HepG2 (cell line): Measurements from ENCODE around the gene SMO. TPM values are rescaled to one million over a fixed set of nuclear protein-coding genes. Genes with fewer than 3 reads are reported as not detected.

Source experiments
- ATAC-seq: fragments of 200-7000 bp; cut with Tn5 transposase; 3 replicates; pipeline ENCODE4 v1.9.1; 2020; ENCODE audit warnings: mild to moderate bottlenecking, moderate library complexity
- BruUV-seq: library from RNA; stranded (reverse); fragments of 400-500 nt; replicated peaks from 2 replicates; lab custom pipeline; 2021; lab: Mats Ljungman, UMichigan
- CTCF ChIA-PET: fragments of 300-600 bp; formaldehyde crosslinking; extraction: SDS; loops from one replicate; lab custom pipeline; 2021; ENCODE audit warnings: low total read pairs, inconsistent platforms, low intra/inter-chr PET ratio; lab: Yijun Ruan, JAX
- POLR2A ChIA-PET: fragments of 350-600 bp; sonication (Branson Sonifier 250); formaldehyde crosslinking; loops from one replicate; lab custom pipeline; 2020; ENCODE audit warnings: antibody characterized with exemption, inconsistent platforms; lab: Yijun Ruan, JAX
- DNase-seq: peaks from one replicate; pipeline ENCODE4 v3.0.0-alpha.2; 2015; ENCODE audit warnings: low spot score
- FAIRE-seq: peaks from 3 replicates; lab custom pipeline; 2011; peaks lifted over from hg19 to GRCh38; lab: Jason Lieb, UNC
- H2AFZ ChIP-seq: one replicate; pipeline ENCODE4 v1.6.1; 2011; ENCODE audit warnings: low read length, inconsistent platforms
- H3K27ac ChIP-seq: fragments of 300-600 bp; 3 replicates; pipeline ENCODE4 v1.8.0; 2011; ENCODE audit warnings: mixed run types, mild to moderate bottlenecking, mixed read lengths, low read length, inconsistent platforms; ENCODE audit not compliant: insufficient read depth; ENCODE audit errors: extremely low read length
- H3K27me3 ChIP-seq, 2 experiments: fragments of 200-600 bp in 1 of 2; 2 replicates in 1 of 2; 3 replicates in 1 of 2; pipeline versions ENCODE4 v1.6.0 to v1.8.0; 2011; ENCODE audit warnings: low read length in 2 of 2, mild to moderate bottlenecking in 2 of 2, moderate library complexity in 2 of 2, inconsistent platforms in 1 of 2; ENCODE audit not compliant: insufficient read depth in 2 of 2, control insufficient read depth in 1 of 2
- H3K36me3 ChIP-seq, 2 experiments: fragments of 200-600 bp in 1 of 2; replicated peaks in 1 of 2; 2 replicates in 1 of 2; 3 replicates in 1 of 2; pipeline versions ENCODE4 v1.5.1 to v1.8.0; 2011; ENCODE audit warnings: low read length in 2 of 2, inconsistent platforms in 1 of 2; ENCODE audit not compliant: insufficient read depth in 2 of 2, control insufficient read depth in 1 of 2
- H3K4me1 ChIP-seq: 2 replicates; pipeline ENCODE4 v1.5.1; 2012; ENCODE audit warnings: low read length, inconsistent platforms; ENCODE audit not compliant: insufficient read depth
- H3K4me2 ChIP-seq: 2 replicates; pipeline ENCODE4 v1.6.0; 2011; ENCODE audit warnings: low read depth, low read length, inconsistent platforms
- H3K4me3 ChIP-seq, 3 experiments: fragments of 200-600 bp in 1 of 3; sonication (generic), shearing (Covaris generic) in 1 of 3; replicated peaks in 1 of 3; 2 replicates each; pipeline ENCODE4 v1.5.1; 2011 to 2016; ENCODE audit warnings: low read length in 3 of 3, inconsistent platforms in 2 of 3, low read depth in 2 of 3, mild to moderate bottlenecking in 2 of 3, control low read depth in 1 of 3, mixed read lengths in 1 of 3; ENCODE audit not compliant: insufficient read depth in 1 of 3
- H3K79me2 ChIP-seq: one replicate; pipeline ENCODE4 v1.6.1; 2011; ENCODE audit warnings: low read length, inconsistent platforms; ENCODE audit not compliant: insufficient read depth
- H3K9ac ChIP-seq: 2 replicates; pipeline ENCODE4 v1.6.0; 2011; ENCODE audit warnings: mild to moderate bottlenecking, low read depth, low read length, inconsistent platforms; ENCODE audit not compliant: insufficient read depth
- H3K9me3 ChIP-seq: 2 replicates; pipeline ENCODE4 v1.5.1; 2012; ENCODE audit warnings: mild to moderate bottlenecking, low read length
- H4K20me1 ChIP-seq: 2 replicates; pipeline ENCODE4 v1.6.0; 2011; ENCODE audit warnings: inconsistent platforms, mild to moderate bottlenecking, low read length, moderate library complexity; ENCODE audit not compliant: insufficient read depth
- CTCF ChIP-seq: sonication (generic); formaldehyde crosslinking; IDR thresholded peaks from 2 replicates; pipeline ENCODE4 v1.5.0; 2020; ENCODE audit warnings: mild to moderate bottlenecking, missing genetic modification reagents, moderate library complexity
- ETV5 ChIP-seq: IDR thresholded peaks from 2 replicates; pipeline ENCODE4 v1.6.1; 2018; ENCODE audit warnings: missing biosample characterization, missing genetic modification reagents, inconsistent platforms, borderline replicate concordance
- MED1 ChIP-seq: sonication (generic); formaldehyde crosslinking; IDR thresholded peaks from 2 replicates; pipeline ENCODE4 v1.4.0; 2020; ENCODE audit warnings: missing genetic modification reagents
- PCBP2 ChIP-seq: fragments of 200-400 bp; formaldehyde crosslinking; optimal IDR thresholded peaks from 2 replicates; pipeline ENCODE3; 2018; ENCODE audit warnings: low read length, low read depth; ENCODE audit not compliant: poor library complexity, severe bottlenecking
- PHF8 ChIP-seq: sonication (generic); formaldehyde crosslinking; IDR thresholded peaks from 2 replicates; pipeline ENCODE4 v1.5.0; 2020; ENCODE audit warnings: missing genetic modification reagents
- POLR2G ChIP-seq: fragments of 200-400 bp; formaldehyde crosslinking; IDR thresholded peaks from 2 replicates; pipeline ENCODE4 v1.6.1; 2018; ENCODE audit warnings: mild to moderate bottlenecking, low read depth, low read length, moderate library complexity
- SALL1 ChIP-seq: sonication (generic); formaldehyde crosslinking; IDR thresholded peaks from 2 replicates; pipeline ENCODE4 v1.8.0; 2022; ENCODE audit warnings: mild to moderate bottlenecking, missing genetic modification reagents
- ZBTB34 ChIP-seq: sonication (generic); formaldehyde crosslinking; IDR thresholded peaks from 2 replicates; pipeline ENCODE4 v1.8.0; 2022; ENCODE audit warnings: mild to moderate bottlenecking, missing genetic modification reagents
- ZFY ChIP-seq: sonication (generic); formaldehyde crosslinking; IDR thresholded peaks from 2 replicates; pipeline ENCODE4 v1.4.0; 2020; ENCODE audit warnings: missing genetic modification reagents
- ZMYM4 ChIP-seq: sonication (generic); formaldehyde crosslinking; IDR thresholded peaks from 2 replicates; pipeline ENCODE4 v1.8.1; 2023; ENCODE audit warnings: mild to moderate bottlenecking, missing genetic modification reagents
- ZNF446 ChIP-seq: sonication (generic); formaldehyde crosslinking; IDR thresholded peaks from 2 replicates; pipeline ENCODE4 v1.5.0; 2020; ENCODE audit warnings: mild to moderate bottlenecking, missing genetic modification reagents
- WGBS: methylation state at CpG from one replicate; pipeline ENCODE4 v1.1.6; 2017; ENCODE audit warnings: low lambda C conversion rate; 5-methylcytosine and 5-hydroxymethylcytosine counted together
- in situ Hi-C: cut with HindIII; loops from 2 replicates; pipeline ENCODE4 v1.10.0; 2017; ENCODE audit warnings: low pct_unique_long_range_greater_than_20kb; ENCODE audit not compliant: extremely low pct_ligation_motif_present
- intact Hi-C: fragments of 100-400 bp; cut with micrococcal nuclease; formaldehyde crosslinking; loops from one replicate; pipeline ENCODE4 v1.10.0; 2022; ENCODE audit not compliant: unreplicated experiment
- polyA plus RNA-seq, 8 experiments: library from polyadenylated mRNA; depleted of rRNA in 3 of 8; stranded (reverse) in 7 of 8; unstranded in 1 of 8; fragments of >200 nt; fragmentation: Illumina TruSeq in 4 of 8; extraction: Trizol in 4 of 8; gene quantifications; 2 replicates each; pipeline versions ENCODE4 v1.2.1 to v1.2.3, GENCODE V29; 2011 to 2016; ENCODE audit warnings: low read depth in 4 of 8, missing spikeins in 1 of 8, mixed read lengths in 1 of 8; ENCODE audit not compliant: insufficient read depth in 1 of 8
- total RNA-seq, 5 experiments: library from RNA; depleted of rRNA; stranded (reverse); fragments of >200 nt; fragmentation: Illumina TruSeq; extraction: Trizol; gene quantifications; 2 replicates each; pipeline ENCODE4 v1.2.3, GENCODE V29; 2016; ENCODE audit warnings: low read depth in 1 of 5
- TF ChIP-seq, protein P1 (sequence below): sonication (generic); formaldehyde crosslinking; IDR thresholded peaks from 2 replicates; pipeline ENCODE4 v1.5.1; 2020; ENCODE audit warnings: mild to moderate bottlenecking, missing genetic modification reagents, moderate library complexity
- TF ChIP-seq, protein P2 (sequence below): sonication (generic); formaldehyde crosslinking; IDR thresholded peaks from 2 replicates; pipeline ENCODE4 v1.4.0; 2020; ENCODE audit warnings: missing genetic modification reagents

The SMO gene
- total and polyA plus RNA-seq, 2 of the 13 experiments (the other 11 are each of a cell fraction or from before 2014, with no cell fraction given), result 23.8 to 32.3 TPM

DNA sequence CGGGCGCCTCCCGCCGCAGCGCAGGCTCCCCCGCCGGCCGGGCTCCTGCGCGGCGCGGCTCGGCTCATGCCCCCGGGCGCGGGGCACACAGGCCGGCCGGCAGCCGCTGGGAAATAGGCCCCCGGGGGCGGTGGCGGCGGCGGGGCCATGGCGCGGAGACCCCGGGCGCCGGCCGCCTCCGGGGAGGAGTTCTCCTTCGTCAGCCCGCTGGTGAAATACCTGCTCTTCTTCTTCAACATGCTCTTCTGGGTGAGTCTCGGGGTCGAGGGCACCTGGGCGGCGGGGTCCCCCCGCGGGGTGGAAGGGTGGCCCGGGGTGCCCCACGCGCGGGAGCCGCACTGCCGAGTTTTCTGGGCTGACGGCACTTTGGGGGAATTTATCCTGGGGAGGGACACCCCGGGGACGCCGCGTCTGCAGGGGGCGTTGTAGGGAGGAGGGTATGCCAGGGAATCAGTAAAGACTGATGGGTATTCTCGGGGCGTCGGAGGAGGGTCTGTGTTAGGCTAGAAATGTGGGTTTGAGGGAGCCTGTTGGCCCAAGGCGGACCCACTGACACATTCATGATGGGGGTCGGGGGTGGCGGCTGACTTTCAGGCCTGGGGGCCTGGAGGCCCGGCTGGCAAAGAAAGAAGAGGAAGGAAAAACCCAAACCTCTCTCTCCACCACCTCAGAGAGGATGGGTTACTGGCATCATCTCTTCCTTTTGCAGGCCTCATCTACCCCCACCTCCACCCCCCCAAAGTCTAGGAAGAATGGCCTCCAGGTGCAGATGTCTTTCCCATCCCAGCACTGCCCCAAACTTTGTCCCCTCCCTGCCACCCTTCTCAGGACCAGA lies 43.4 kb upstream of the SMO start:
- FAIRE-seq (no peak), ATAC-seq (no peak; the same call in 2 of the 3 replicates), DNase-seq (no peak)
- ChIA-PET POLR2A (interaction anchor here (0.6 kb wide), 1 partner anchor 82 kb away, joined by 3 read pairs; no protein-coding TSS in a partner anchor), CTCF (no interaction called here)
- Histone ChIP-seq H3K4me2 (peak overlapping the region; percentile 91), H3K36me3 (no peaks in the 10 kb centered on the region), H3K79me2 (no peaks in the 10 kb centered on the region), H3K9ac (0 out of 2 replicates have a peak overlapping the region, but pooled peaks have one; percentile 32), H3K27ac (no peak overlapping the region), H3K27me3 (peaks cover 0 to 17% of the 10 kb centered on the region in 2 experiments; a peak in 2 of 5 replicates), H3K9me3 (no peaks in the 10 kb centered on the region), H4K20me1 (no peaks in the 10 kb centered on the region), H3K4me3 (peak overlapping the region; percentile 71 to 83 (median 82)), H3K4me1 (peaks cover 30% of the 10 kb centered on the region), H2AFZ (no peak overlapping the region)
- BruUV-seq, result no TSS peak
- 24% methylated on average over 13 of the region's 58 CpGs for WGBS
- in situ Hi-C loops, result no loop called here
- intact Hi-C loops, result loop anchor here (2.0 kb wide), 1 partner anchor 42 kb away; no protein-coding TSS in a partner anchor
- 0 out of 2 replicates have a peak, but pooled peaks have one; percentile 3 for TF ChIP-seq MED1 (CRISPR knock-in tag)
- 0 out of 2 replicates have a peak, but pooled peaks have one; percentile 59 for TF ChIP-seq ZNF446 (CRISPR knock-in tag)
- TF ChIP-seq SALL1 (CRISPR knock-in tag), result peak; percentile 24; the same call in 1 of the 2 replicates
- TF ChIP-seq, protein P1, sequence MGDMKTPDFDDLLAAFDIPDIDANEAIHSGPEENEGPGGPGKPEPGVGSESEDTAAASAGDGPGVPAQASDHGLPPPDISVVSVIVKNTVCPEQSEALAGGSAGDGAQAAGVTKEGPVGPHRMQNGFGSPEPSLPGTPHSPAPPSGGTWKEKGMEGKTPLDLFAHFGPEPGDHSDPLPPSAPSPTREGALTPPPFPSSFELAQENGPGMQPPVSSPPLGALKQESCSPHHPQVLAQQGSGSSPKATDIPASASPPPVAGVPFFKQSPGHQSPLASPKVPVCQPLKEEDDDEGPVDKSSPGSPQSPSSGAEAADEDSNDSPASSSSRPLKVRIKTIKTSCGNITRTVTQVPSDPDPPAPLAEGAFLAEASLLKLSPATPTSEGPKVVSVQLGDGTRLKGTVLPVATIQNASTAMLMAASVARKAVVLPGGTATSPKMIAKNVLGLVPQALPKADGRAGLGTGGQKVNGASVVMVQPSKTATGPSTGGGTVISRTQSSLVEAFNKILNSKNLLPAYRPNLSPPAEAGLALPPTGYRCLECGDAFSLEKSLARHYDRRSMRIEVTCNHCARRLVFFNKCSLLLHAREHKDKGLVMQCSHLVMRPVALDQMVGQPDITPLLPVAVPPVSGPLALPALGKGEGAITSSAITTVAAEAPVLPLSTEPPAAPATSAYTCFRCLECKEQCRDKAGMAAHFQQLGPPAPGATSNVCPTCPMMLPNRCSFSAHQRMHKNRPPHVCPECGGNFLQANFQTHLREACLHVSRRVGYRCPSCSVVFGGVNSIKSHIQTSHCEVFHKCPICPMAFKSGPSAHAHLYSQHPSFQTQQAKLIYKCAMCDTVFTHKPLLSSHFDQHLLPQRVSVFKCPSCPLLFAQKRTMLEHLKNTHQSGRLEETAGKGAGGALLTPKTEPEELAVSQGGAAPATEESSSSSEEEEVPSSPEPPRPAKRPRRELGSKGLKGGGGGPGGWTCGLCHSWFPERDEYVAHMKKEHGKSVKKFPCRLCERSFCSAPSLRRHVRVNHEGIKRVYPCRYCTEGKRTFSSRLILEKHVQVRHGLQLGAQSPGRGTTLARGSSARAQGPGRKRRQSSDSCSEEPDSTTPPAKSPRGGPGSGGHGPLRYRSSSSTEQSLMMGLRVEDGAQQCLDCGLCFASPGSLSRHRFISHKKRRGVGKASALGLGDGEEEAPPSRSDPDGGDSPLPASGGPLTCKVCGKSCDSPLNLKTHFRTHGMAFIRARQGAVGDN (CRISPR knock-in tag), result peak; percentile 48; the same call in 1 of the 2 replicates
- peak; percentile 56 for TF ChIP-seq CTCF (CRISPR knock-in tag)
- TF ChIP-seq PHF8 (CRISPR knock-in tag), result 0 out of 2 replicates have a peak, but pooled peaks have one; percentile 25
- no peak for TF ChIP-seq PCBP2
- TF ChIP-seq, protein P2, sequence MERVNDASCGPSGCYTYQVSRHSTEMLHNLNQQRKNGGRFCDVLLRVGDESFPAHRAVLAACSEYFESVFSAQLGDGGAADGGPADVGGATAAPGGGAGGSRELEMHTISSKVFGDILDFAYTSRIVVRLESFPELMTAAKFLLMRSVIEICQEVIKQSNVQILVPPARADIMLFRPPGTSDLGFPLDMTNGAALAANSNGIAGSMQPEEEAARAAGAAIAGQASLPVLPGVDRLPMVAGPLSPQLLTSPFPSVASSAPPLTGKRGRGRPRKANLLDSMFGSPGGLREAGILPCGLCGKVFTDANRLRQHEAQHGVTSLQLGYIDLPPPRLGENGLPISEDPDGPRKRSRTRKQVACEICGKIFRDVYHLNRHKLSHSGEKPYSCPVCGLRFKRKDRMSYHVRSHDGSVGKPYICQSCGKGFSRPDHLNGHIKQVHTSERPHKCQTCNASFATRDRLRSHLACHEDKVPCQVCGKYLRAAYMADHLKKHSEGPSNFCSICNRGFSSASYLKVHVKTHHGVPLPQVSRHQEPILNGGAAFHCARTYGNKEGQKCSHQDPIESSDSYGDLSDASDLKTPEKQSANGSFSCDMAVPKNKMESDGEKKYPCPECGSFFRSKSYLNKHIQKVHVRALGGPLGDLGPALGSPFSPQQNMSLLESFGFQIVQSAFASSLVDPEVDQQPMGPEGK (CRISPR knock-in tag), result peak; percentile 72
- TF ChIP-seq ZMYM4 (CRISPR knock-in tag), result 0 out of 2 replicates have a peak, but pooled peaks have one; percentile 0
- TF ChIP-seq ZFY (CRISPR knock-in tag), result peak; percentile 40
- TF ChIP-seq POLR2G, result 0 out of 2 replicates have a peak, but pooled peaks have one; percentile 1
- no peak for TF ChIP-seq ETV5
- TF ChIP-seq ZBTB34 (CRISPR knock-in tag), result no peak
